Tibial nerve (tissue), 4 donors: ENCODE measurements around the gene SERPINB7. TPM values are rescaled to one million over a fixed set of nuclear protein-coding genes. Genes with fewer than 3 reads are reported as not detected.

Source experiments
- DNase-seq, 2 donors: peaks; one replicate each; pipeline ENCODE4 v3.0.0-alpha.2; 2019; ENCODE audit warnings: low spot score in 2 of 2
- H3K27ac ChIP-seq, 4 donors: fragments of 200-600 bp; sonication (generic) in 3 of 4; one replicate each; pipeline ENCODE4 v1.5.1; 2017 to 2019; ENCODE audit warnings: mild to moderate bottlenecking in 1 of 4
- H3K27me3 ChIP-seq, 2 donors: fragments of 200-600 bp; sonication (generic) in 1 of 2; one replicate each; pipeline versions ENCODE4 v1.5.1 to v1.6.0; 2017 to 2019
- H3K36me3 ChIP-seq, 3 donors: fragments of 200-600 bp; sonication (generic); one replicate each; pipeline ENCODE4 v1.5.1; 2018 to 2019
- H3K4me1 ChIP-seq, 4 donors: fragments of 200-600 bp; sonication (generic) in 3 of 4; one replicate each; pipeline ENCODE4 v1.5.1; 2017 to 2019
- H3K4me3 ChIP-seq, 4 donors: fragments of 200-600 bp; sonication (generic) in 3 of 4; one replicate each; pipeline ENCODE4 v1.5.1; 2017 to 2019; ENCODE audit warnings: mild to moderate bottlenecking in 1 of 4, moderate library complexity in 1 of 4
- H3K9me3 ChIP-seq, 4 donors: fragments of 200-600 bp; sonication (generic) in 3 of 4; one replicate each; pipeline ENCODE4 v1.5.1; 2017 to 2019
- EP300 ChIP-seq, 2 donors: sonication (generic); formaldehyde crosslinking; IDR thresholded peaks; one replicate each; pipeline ENCODE4 v1.6.1; 2017; ENCODE audit warnings: antibody characterized with exemption in 2 of 2, mild to moderate bottlenecking in 1 of 2
- POLR2A ChIP-seq, 2 donors: fragments of 450-650 bp; IDR thresholded peaks; one replicate each; pipeline ENCODE4 v1.6.1; 2017; ENCODE audit warnings: antibody characterized with exemption in 2 of 2, mild to moderate bottlenecking in 2 of 2, moderate library complexity in 2 of 2
- WGBS, 2 donors: methylation state at CpG; one replicate each; pipeline ENCODE4 v1.1.5; 2018; 5-methylcytosine and 5-hydroxymethylcytosine counted together
- total RNA-seq, 4 donors: library from RNA; depleted of rRNA; stranded (reverse); fragments of >200 nt; gene quantifications; one replicate each; pipeline ENCODE4 v1.1.0, GENCODE V29; 2016
- TF ChIP-seq, protein P1 (sequence below), 5 experiments: fragments of 200-600 bp in 3 of 5; fragments of 450-650 bp in 2 of 5; sonication (generic) in 3 of 5; IDR thresholded peaks; one replicate each; pipeline ENCODE4 v1.5.1; 2016 to 2019; ENCODE audit warnings: antibody characterized with exemption in 5 of 5, mild to moderate bottlenecking in 3 of 5, moderate library complexity in 2 of 5

SERPINB7 gene
- total RNA-seq, 4 donors from 2014 or later, result not detected

- H3K27me3 ChIP-seq, result no peaks in the 10 kb centered on the region
- H3K9me3 ChIP-seq, result no peaks in the 10 kb centered on the region
- TF ChIP-seq EP300 (IDR thresholded peaks at IDR 0.05), result no peak
- H3K27ac ChIP-seq, result no peak overlapping the region
- WGBS, 2 donors, result 38 to 55% methylated on average over 1 of the region's 1 CpG
- H3K4me1 ChIP-seq, result no peaks in the 10 kb centered on the region
- H3K36me3 ChIP-seq, result no peaks in the 10 kb centered on the region
- H3K4me3 ChIP-seq, result no peak overlapping the region
- DNase-seq, result no peak
These were observed 53.4 kb downstream of the SERPINB7 start for GRCh38 chr18:63828656-63829055.

DNA sequence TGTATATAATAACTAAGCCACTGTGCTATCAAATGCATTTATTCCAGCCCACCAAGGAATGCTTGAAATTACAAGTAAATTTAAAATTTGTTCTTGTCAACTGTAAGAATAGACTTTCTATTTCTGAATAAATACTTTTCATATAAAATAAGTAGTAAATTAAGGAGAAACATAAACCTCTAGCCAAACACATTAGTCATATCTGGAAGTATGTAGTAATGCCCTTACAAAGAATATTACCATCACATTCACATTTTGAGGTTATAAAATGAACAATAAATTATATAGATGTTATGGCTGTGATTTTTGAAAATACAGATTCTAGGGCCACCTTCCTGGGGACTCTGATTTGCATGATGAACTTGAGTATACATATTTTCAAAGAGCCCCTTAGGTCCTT lies 54.7 kb downstream of the SERPINB7 start:
- DNase-seq, result no peak
- H3K4me1 ChIP-seq, result no peaks in the 10 kb centered on the region
- no peak overlapping the region for H3K27ac ChIP-seq
- TF ChIP-seq, protein P1, sequence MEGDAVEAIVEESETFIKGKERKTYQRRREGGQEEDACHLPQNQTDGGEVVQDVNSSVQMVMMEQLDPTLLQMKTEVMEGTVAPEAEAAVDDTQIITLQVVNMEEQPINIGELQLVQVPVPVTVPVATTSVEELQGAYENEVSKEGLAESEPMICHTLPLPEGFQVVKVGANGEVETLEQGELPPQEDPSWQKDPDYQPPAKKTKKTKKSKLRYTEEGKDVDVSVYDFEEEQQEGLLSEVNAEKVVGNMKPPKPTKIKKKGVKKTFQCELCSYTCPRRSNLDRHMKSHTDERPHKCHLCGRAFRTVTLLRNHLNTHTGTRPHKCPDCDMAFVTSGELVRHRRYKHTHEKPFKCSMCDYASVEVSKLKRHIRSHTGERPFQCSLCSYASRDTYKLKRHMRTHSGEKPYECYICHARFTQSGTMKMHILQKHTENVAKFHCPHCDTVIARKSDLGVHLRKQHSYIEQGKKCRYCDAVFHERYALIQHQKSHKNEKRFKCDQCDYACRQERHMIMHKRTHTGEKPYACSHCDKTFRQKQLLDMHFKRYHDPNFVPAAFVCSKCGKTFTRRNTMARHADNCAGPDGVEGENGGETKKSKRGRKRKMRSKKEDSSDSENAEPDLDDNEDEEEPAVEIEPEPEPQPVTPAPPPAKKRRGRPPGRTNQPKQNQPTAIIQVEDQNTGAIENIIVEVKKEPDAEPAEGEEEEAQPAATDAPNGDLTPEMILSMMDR (IDR thresholded peaks at IDR 0.05), result no peak
- TF ChIP-seq POLR2A (IDR thresholded peaks at IDR 0.05) (no peak), EP300 (IDR thresholded peaks at IDR 0.05) (no peak)
- H3K27me3 ChIP-seq, result no peaks in the 10 kb centered on the region
- no peaks in the 10 kb centered on the region for H3K9me3 ChIP-seq
- no peaks in the 10 kb centered on the region for H3K36me3 ChIP-seq
- no peak overlapping the region for H3K4me3 ChIP-seq

GRCh38 chr18:63831080-63831788 lies 56.0 kb downstream of the SERPINB7 start:
- Histone ChIP-seq H3K36me3 (no peaks in the 10 kb centered on the region), H3K27ac (no peak overlapping the region), H3K27me3 (no peaks in the 10 kb centered on the region), H3K4me1 (no peaks in the 10 kb centered on the region), H3K4me3 (no peak overlapping the region), H3K9me3 (no peaks in the 10 kb centered on the region)
- DNase-seq, result no peak
- 65 to 66% methylated on average over 6 of the region's 6 CpGs for WGBS, 2 donors
- TF ChIP-seq, protein P1 (IDR thresholded peaks at IDR 0.05), result no peak
- TF ChIP-seq POLR2A (IDR thresholded peaks at IDR 0.05) (no peak), EP300 (IDR thresholded peaks at IDR 0.05) (no peak)

- Histone ChIP-seq H3K9me3 (no peaks in the 10 kb centered on the region), H3K27ac (no peak overlapping the region), H3K36me3 (no peaks in the 10 kb centered on the region), H3K4me3 (no peak overlapping the region), H3K4me1 (no peaks in the 10 kb centered on the region), H3K27me3 (peaks cover 0 to 4% of the 10 kb centered on the region in 2 donors)
- TF ChIP-seq POLR2A (IDR thresholded peaks at IDR 0.05) (no peak), EP300 (IDR thresholded peaks at IDR 0.05) (no peak)
- TF ChIP-seq, protein P1 (IDR thresholded peaks at IDR 0.05), result no peak
- 67 to 97% methylated on average over 1 of the region's 1 CpG for WGBS, 2 donors
- no peak for DNase-seq
These were observed 57.3 kb downstream of the SERPINB7 start for GRCh38 chr18:63832470-63832869.

DNA sequence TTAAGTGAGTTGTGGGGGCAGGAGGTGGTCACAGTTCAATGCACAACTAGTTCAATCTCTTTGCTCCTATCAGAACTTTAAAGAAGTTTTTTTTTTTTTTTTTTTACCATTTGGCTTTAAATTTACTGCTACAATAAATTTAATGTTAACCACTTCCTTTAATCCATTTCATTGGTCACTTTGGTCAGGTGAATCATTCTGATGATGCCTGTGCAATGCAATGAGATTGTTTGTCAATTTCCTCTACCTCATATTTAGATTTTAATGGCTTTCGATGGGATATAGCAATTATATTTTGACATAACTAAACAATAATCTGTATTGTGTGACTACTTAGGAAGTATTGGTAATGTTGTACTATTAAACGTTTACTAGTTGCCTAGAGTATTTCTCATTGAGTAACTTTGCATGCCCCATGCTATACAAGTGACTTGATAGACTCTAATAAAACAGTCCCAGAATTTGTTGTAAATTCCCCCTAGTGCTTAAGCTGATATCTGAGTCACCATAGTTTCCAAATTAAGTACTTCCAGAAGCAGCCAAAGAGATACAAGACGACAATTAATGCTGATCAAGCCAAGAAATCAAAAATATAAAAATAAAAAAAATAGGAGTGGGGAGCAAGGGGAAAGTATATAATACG lies 59.4 kb downstream of the SERPINB7 start:
- Histone ChIP-seq H3K4me1 (no peaks in the 10 kb centered on the region), H3K4me3 (no peak overlapping the region), H3K9me3 (no peaks in the 10 kb centered on the region), H3K27ac (no peak overlapping the region), H3K36me3 (no peaks in the 10 kb centered on the region), H3K27me3 (peaks cover 0 to 4% of the 10 kb centered on the region in 2 donors)
- TF ChIP-seq POLR2A (IDR thresholded peaks at IDR 0.05) (no peak), EP300 (IDR thresholded peaks at IDR 0.05) (no peak)
- TF ChIP-seq, protein P1 (IDR thresholded peaks at IDR 0.05), result no peak
- 73 to 75% methylated on average over 4 of the region's 4 CpGs for WGBS, 2 donors
- DNase-seq, result no peak
